HG03039 (cell line): ENCODE data around the gene PRM1.

ENCODE experiments used
- ATAC-seq: cut with Tn5 transposase; IDR thresholded peaks from one replicate; pipeline ENCODE4 v1.9.1; 2021; ENCODE audit warnings: mild to moderate bottlenecking, moderate library complexity; ENCODE audit not compliant: unreplicated experiment

Gene PRM1

GRCh38 chr16:11254913-11255736 is 26.0 kb downstream of the PRM1 start:
- ATAC-seq = peak; percentile 17

GRCh38 chr16:11253995-11254912 is 26.9 kb downstream of the PRM1 start:
- ATAC-seq = no peak

- no peak for ATAC-seq
These were observed 27.8 kb downstream of the PRM1 start for GRCh38 chr16:11253009-11253994.

GRCh38 chr16:11252482-11252931 is 28.6 kb downstream of the PRM1 start:
- ATAC-seq = no peak

- ATAC-seq = no peak
These were observed 29.3 kb downstream of the PRM1 start for GRCh38 chr16:11251525-11252481.

GRCh38 chr16:11250786-11251524 is 30.2 kb downstream of the PRM1 start:
- ATAC-seq = no peak

GRCh38 chr16:11250091-11250785 is 30.9 kb downstream of the PRM1 start:
- ATAC-seq = no peak

- no peak for ATAC-seq
These were observed 31.7 kb downstream of the PRM1 start for GRCh38 chr16:11249233-11250061.

- ATAC-seq = no peak
These were observed 33.0 kb downstream of the PRM1 start for GRCh38 chr16:11248133-11248532.

GRCh38 chr16:11245988-11246387 is 35.1 kb downstream of the PRM1 start:
- no peak for ATAC-seq

GRCh38 chr16:11245222-11245737 is 35.9 kb downstream of the PRM1 start:
- ATAC-seq = no peak

GRCh38 chr16:11242658-11243057 is 38.5 kb downstream of the PRM1 start:
- ATAC-seq = no peak

- no peak for ATAC-seq
These were observed 39.5 kb downstream of the PRM1 start for GRCh38 chr16:11241480-11242204.

GRCh38 chr16:11240636-11241473 is 40.3 kb downstream of the PRM1 start:
- no peak for ATAC-seq
